GM20000 (cell line): ENCODE results near the gene FER.

Experiments used
- DNase-seq: peaks from one replicate; pipeline ENCODE4 v3.0.0; 2012; ENCODE audit warnings: low spot score
- TF ChIP-seq, protein P1 (sequence below): IDR thresholded peaks from 2 replicates; pipeline ENCODE4 v1.5.1; 2012; ENCODE audit warnings: mild to moderate bottlenecking, control low read depth; ENCODE audit errors: extremely low read depth, missing control alignments

FER gene

DNA sequence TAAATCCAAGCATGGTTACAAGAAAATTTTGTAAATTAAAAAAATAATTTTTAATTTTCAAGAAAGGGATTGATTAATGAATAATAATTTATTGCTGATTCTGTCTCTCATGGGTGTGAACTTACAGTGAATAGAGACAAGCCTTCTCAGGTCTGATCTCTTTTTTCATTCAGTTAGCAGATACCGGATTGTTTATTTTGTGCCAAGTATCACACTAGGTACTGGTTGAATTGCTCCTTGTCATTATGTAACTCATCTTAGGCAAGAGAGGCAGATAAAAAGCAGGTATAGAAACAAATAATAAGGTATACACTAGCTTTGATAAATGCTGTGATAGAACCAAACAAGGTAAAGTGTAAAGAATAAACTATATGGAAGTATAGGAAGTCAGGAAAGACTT, 378.8 kb downstream of the FER start:
- DNase-seq = no peak
- TF ChIP-seq, protein P1, sequence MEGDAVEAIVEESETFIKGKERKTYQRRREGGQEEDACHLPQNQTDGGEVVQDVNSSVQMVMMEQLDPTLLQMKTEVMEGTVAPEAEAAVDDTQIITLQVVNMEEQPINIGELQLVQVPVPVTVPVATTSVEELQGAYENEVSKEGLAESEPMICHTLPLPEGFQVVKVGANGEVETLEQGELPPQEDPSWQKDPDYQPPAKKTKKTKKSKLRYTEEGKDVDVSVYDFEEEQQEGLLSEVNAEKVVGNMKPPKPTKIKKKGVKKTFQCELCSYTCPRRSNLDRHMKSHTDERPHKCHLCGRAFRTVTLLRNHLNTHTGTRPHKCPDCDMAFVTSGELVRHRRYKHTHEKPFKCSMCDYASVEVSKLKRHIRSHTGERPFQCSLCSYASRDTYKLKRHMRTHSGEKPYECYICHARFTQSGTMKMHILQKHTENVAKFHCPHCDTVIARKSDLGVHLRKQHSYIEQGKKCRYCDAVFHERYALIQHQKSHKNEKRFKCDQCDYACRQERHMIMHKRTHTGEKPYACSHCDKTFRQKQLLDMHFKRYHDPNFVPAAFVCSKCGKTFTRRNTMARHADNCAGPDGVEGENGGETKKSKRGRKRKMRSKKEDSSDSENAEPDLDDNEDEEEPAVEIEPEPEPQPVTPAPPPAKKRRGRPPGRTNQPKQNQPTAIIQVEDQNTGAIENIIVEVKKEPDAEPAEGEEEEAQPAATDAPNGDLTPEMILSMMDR = no peak

DNA sequence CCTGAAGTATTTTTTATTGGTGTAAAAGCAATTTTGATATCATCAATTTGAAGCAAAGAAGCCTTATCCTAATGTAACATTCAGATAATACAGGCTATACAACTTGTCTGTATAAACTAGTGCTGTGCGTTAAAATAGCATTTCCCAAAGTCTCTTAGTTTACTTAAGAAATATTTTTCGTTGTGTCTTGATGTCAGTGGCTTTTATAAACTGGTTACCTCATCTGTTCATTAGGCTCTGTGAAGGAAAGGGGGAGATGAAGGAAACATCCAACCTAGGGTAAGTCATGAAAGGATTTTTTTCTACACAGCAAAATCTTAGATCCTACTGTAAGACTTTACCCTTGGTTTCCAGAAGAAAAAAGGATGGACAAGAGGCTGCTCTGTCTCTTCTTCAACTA, 389.2 kb downstream of the FER start:
- no peak for DNase-seq
- TF ChIP-seq, protein P1 = no peak

DNA sequence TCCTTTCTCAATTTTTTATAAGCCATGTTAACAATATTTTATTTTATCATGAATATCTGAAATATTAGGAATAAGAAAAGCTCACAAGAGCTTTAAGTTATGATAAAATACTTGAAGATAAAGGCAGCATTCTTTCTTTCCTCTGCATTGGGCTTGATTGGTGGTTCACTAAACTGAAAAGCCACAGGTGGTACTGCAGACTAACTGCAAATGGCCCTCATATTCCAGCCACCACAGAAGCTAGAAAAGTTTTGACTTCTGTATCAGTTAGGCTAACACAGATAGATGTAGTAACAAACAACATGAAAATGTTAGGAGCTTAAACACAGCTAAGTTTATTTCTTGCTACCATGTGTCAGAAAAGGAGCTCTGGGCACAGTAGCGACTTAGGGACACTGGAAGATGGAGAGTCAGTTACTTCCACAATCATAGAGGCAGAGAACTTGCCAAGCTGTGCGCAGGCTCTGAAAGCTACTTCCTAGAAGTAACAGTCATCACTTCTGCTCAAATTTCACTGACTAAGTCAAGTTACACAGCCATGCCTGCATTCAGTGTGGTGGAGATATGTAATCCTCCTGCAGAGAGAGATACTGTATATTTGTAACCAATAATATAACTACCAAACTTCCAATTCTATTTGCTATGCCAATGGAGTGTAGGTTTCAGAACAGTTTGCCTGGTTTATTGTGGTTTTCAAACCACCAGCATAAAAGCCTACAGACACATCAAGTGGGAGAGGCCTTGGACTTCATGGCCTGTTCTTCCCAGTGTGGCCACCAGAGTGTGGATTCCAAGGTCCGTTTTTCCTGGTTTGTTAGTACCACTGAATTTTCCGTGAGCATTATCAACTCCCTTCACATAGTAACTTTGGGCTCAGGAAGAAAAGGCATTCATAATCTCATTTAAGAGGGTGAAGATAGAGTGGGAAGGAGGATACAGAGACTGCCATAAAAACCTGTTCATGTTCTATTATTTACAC, 393.8 kb downstream of the FER start:
- no peak for DNase-seq
- TF ChIP-seq, protein P1 = no peak

DNA sequence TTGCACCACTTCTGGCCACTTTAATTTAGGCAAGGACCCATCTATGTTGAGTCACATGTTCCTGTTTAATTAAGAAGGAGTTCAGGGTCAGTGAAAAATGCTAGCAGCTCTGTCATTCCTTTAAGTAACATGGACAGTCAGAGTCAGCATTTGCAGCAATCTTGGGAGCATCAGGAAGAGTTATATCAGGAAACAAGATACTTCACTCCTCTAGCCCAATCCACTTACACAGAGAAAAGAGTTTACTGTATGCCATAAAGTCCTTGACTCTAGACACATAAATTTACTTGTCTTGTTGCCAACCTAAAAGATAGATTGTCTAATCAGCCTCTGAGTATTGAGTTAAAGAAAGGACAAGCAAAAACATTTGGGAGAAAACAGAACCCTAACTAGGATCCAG, 395.3 kb downstream of the FER start:
- TF ChIP-seq, protein P1 = no peak
- DNase-seq = no peak

DNA sequence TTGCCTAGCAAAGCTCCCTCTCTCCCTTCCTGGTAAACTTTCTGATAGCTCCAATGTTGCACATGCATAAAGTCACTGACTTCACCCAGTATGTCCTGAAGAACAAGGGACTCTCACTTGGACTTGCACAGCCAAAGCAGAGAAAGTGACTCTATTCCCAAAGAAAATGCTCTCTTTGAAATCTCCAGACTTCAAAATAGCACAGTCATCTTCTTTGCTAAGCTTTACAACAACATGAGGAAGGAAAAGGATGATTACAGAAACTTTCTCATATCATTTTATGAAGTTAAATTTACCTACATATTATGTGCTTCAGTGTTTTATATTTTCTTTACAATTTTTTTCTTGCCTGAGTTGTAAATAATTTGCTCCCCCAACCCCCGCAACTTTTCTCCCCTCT, 397.4 kb downstream of the FER start:
- TF ChIP-seq, protein P1 = no peak
- DNase-seq = no peak

DNA sequence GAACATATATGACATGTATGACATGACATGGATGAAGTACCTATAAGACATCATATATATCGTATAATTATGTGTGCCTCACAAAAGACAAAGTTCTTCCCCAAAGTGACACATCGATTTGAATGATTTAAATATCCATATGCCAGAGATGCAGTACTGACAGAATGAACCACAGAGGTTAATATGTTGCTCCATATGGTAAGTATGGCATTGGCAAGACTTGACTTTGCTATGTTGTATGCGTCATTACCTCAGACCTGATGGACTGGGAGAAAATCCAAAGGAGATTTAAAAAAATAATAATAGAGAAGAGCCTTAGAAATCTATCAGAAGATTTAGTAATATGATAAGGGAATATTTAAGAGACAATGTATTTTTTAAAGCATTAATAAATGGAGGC, 398.9 kb downstream of the FER start:
- DNase-seq = no peak
- TF ChIP-seq, protein P1 = no peak

DNA sequence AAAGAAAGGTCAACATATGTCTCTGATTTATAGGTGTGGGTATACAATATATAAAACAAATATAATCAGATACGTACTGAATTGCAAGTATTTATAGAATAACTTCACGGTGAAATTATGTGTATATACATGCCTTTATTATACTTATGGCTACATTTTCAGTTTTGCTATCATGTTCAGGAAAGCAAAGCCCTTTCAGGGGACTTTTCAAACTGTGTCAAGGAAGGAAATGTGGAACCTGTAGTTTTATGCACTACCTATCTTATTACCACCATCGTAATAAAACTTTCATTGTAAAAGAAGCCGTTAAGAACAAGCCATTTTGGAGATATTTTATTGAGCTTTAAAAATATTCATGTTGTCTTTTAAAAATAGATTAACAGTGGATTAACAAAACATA, 404.9 kb downstream of the FER start:
- no peak for DNase-seq
- TF ChIP-seq, protein P1 = no peak
